Activated naive CD4-positive, alpha-beta T cell treated with anti-CD3 and anti-CD28 coated beads, Interleukin-2, amount 50 U/mL, for 24 hours (primary cell): ENCODE data around the gene RXRA.

ENCODE experiments used
- H3K27ac Mint-ChIP-seq: one replicate; pipeline ENCODE4 v1.8.0; 2021; ENCODE audit warnings: mild to moderate bottlenecking, mixed read lengths
- H3K27me3 Mint-ChIP-seq: one replicate; pipeline ENCODE4 v1.8.0; 2021; ENCODE audit warnings: mixed read lengths
- H3K36me3 Mint-ChIP-seq: one replicate; pipeline ENCODE4 v1.8.0; 2021; ENCODE audit warnings: mixed read lengths
- H3K4me1 Mint-ChIP-seq: one replicate; pipeline ENCODE4 v1.8.0; 2021; ENCODE audit warnings: mixed read lengths
- H3K4me3 Mint-ChIP-seq: one replicate; pipeline ENCODE4 v1.8.0; 2021; ENCODE audit warnings: mild to moderate bottlenecking, mixed read lengths
- H3K9me3 Mint-ChIP-seq: one replicate; pipeline ENCODE4 v1.8.0; 2021; ENCODE audit warnings: mixed read lengths

The RXRA gene

DNA sequence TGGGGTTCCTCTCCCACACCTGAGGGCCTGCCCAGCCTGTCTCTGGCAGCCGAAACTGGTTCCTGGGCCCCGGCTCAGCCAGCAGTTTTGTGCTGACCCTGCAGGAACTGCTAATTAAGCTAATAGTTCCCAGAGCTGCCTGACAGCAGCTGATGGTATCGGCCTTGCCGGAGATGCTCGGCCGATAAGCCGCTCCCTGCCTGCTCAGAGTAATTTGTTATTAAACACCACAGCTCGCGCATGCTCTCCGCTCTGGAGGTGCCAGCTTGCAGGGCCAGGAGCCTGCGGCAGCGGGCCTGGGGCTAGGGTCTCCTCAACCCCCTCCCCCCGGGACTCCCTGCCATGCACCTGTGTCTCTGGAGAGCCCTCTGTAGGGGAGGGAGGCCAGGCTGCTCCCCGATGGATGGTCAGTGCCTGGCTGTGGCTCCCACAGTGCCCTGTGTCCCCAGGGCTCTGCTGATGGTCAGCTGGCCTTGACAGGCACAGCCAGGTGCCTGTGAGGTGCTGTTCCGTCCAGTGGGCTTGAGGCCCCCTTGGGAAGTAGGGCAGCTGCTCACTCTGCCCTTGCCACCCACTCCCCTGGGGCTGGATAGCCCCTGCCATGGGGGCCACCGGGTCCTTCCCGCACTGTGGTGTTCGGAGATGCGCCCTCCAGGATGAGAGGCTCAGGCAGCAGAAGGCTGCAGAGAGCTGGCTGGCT, 41.7 kb downstream of the RXRA start:
- H3K27ac Mint-ChIP-seq, result no peak overlapping the region
- no peaks in the 10 kb centered on the region for H3K27me3 Mint-ChIP-seq
- no peak overlapping the region for H3K4me3 Mint-ChIP-seq
- H3K9me3 Mint-ChIP-seq, result no peaks in the 10 kb centered on the region
- H3K4me1 Mint-ChIP-seq, result no peaks in the 10 kb centered on the region
- H3K36me3 Mint-ChIP-seq, result no peaks in the 10 kb centered on the region

DNA sequence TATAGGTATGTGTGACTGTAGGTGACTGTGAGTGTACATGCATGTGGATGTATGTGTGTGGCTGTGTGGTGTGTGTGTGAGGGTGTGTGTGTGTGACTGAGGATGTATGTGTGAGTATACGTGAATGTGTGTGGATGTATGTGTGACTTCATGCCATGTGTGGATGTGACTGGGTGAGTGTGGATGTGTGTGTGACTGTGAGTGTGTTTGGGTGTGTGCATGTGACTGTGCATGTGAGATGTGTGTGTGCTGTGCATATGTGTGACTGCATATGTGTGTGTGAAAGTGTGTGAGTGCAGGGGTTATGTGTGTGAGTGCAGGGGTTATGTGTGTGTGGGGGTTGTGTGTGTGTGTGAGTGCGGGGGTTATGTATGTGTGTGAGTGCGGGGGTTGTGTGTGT, 42.3 kb downstream of the RXRA start:
- no peaks in the 10 kb centered on the region for H3K27me3 Mint-ChIP-seq
- no peak overlapping the region for H3K4me3 Mint-ChIP-seq
- no peaks in the 10 kb centered on the region for H3K9me3 Mint-ChIP-seq
- no peaks in the 10 kb centered on the region for H3K36me3 Mint-ChIP-seq
- H3K4me1 Mint-ChIP-seq, result no peaks in the 10 kb centered on the region
- H3K27ac Mint-ChIP-seq, result no peak overlapping the region

DNA sequence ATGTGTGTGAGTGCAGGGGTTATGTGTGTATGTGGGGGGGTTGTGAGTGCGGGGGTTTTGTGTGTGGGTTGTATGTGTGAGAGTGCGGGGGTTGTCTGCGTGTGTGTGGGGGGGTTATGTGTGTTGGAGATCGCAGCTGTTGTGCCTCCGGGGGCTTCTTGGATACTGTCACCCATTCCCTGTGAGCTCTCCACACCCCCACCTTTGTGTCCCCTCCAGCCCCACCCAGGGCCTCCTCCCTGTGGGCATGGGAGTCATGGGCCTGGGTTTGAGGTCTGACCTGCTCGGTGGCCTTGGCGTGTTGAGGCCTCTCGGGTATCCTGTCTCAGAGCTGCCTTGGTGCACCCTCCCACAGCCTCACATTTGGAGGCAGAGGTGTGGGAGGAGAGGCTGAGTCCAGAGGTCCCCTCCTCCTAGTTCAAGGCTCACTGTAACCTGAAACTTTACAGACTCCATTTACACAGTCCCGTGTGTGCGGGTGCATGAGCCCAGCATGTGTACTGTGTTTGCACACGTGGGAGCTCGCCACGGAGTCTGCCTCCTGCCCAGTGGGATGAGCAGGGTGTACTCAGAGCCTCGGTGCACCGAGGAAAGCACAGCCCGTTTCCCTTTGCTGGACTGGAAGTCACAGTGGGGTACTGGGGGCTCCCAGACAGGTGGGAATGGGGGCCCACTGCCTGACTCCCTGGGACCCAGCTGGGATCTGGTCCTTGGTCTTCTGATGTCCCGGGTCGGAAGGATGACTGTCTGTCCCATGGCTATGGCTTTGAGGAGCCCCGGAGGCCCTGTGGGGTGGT, 43.4 kb downstream of the RXRA start:
- Mint-ChIP-seq H3K4me1 (no peaks in the 10 kb centered on the region), H3K9me3 (no peaks in the 10 kb centered on the region), H3K27me3 (no peaks in the 10 kb centered on the region), H3K4me3 (no peak overlapping the region), H3K36me3 (no peaks in the 10 kb centered on the region), H3K27ac (no peak overlapping the region)

DNA sequence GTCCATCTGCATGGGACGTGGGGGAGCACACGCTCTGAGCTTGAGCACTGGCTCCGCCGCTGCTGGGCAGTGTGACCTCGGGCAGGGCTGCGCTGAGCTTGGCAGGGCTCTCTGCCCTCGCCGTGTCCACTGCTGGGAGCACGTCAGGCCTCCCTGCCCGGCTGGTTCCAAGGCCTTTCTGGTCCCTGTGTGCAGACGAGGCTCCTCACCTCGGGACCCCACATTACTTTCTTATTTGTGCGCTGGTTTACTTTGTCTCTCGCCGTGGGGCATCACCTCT, 43.9 kb downstream of the RXRA start:
- Mint-ChIP-seq H3K27ac (no peak overlapping the region), H3K4me3 (no peak overlapping the region), H3K36me3 (no peaks in the 10 kb centered on the region), H3K4me1 (no peaks in the 10 kb centered on the region), H3K27me3 (no peaks in the 10 kb centered on the region), H3K9me3 (no peaks in the 10 kb centered on the region)

DNA sequence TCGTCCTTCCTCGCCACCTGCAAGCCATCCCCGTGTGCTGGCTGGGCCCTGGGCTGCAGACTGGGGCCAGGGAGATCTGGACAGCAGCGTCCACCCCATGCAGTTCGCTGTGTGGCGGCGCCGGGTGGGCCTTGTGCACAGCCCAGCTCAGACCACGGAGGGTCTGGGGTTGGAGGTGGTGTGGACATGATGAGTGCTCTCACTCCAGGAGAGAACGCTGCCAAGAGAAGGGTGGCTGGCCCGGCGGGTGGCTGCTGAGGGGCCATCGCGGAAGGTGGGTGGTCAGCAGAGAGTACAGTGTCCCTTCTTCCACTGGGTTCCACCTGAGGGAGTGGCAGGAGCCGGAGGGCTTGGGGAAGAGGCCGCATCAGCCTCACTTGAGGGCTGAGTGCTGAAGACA, 44.4 kb downstream of the RXRA start:
- no peak overlapping the region for H3K27ac Mint-ChIP-seq
- H3K27me3 Mint-ChIP-seq, result no peaks in the 10 kb centered on the region
- H3K4me3 Mint-ChIP-seq, result no peak overlapping the region
- H3K36me3 Mint-ChIP-seq, result no peaks in the 10 kb centered on the region
- no peaks in the 10 kb centered on the region for H3K9me3 Mint-ChIP-seq
- no peaks in the 10 kb centered on the region for H3K4me1 Mint-ChIP-seq

DNA sequence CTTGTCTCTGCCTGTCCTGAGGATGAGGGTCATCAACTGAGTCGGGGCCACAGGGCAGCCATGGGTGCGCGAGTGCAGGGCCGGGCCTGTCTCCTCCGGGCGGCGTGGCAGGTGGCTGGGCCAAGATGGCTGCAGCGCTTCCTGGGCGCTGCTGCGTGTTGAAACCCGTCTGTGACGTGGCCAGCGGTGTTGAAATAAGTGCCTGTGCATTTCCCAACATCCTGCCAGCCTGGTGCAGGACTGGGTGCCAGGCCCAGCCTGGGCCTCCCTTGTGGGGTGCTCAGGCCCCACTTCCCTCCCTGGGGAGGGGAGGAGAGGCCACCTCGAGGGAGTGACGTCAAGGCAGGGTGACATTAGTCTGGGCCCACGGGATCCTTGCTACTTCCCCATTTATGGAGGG, 45.5 kb downstream of the RXRA start:
- no peak overlapping the region for H3K4me3 Mint-ChIP-seq
- H3K27me3 Mint-ChIP-seq, result no peaks in the 10 kb centered on the region
- no peaks in the 10 kb centered on the region for H3K9me3 Mint-ChIP-seq
- H3K27ac Mint-ChIP-seq, result no peak overlapping the region
- H3K4me1 Mint-ChIP-seq, result no peaks in the 10 kb centered on the region
- no peaks in the 10 kb centered on the region for H3K36me3 Mint-ChIP-seq

DNA sequence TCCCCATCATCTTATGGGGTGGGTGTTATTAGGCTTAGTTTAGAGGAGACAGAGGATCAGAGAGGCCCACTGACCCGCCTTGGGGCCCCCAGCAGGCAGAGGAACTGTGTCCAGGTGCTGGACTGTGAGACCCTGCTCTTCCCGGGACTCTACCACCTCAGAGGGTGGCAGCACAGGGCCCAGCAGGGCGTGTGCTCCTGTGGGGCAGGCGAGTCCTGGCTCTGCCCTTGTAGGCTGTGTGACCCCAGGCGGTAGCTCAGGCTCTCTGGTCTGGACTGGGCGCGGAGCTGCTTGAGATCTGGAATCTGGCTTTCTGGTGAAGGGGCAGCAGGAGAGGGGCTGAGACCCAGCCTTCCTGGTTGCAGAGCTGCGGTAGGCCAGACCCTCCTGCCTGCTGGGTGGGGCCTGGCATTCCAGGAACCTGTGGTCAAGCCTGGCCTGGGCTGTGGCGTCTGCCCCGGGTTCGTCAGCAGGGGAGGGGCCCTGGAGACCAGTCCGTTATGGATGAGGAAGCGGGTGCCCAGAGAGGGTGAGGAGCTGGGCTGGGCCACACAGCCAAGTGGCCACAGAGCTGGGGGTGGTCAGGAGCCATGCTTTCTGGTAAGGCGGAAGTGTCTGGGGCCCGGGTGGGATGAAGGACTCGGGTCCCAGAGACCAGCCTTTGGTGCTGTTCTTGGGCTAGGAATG, 46.5 kb downstream of the RXRA start:
- no peak overlapping the region for H3K27ac Mint-ChIP-seq
- H3K4me1 Mint-ChIP-seq, result no peaks in the 10 kb centered on the region
- H3K4me3 Mint-ChIP-seq, result no peak overlapping the region

DNA sequence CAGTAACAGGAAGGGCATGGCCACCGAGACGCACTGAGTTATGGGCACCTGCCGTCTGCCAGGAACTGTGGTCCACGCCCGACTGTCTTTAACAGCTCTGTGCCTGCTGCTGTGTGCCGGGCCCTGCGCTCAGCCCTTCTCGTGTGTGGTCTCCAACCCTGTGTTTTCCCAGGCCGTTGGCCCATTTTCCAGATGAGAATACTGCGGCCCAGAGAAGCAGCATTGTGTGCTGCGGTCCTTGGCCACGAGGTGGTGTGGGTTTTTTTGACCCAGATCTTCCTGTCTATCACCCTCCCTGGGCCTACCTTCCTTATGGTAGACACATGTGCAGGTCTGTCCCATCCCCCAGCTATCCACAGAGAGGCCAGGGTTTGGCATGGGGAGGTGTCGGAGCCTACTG, 47.0 kb downstream of the RXRA start:
- no peak overlapping the region for H3K4me3 Mint-ChIP-seq
- no peaks in the 10 kb centered on the region for H3K27me3 Mint-ChIP-seq
- no peak overlapping the region for H3K27ac Mint-ChIP-seq
- H3K36me3 Mint-ChIP-seq, result no peaks in the 10 kb centered on the region
- no peaks in the 10 kb centered on the region for H3K9me3 Mint-ChIP-seq
- H3K4me1 Mint-ChIP-seq, result no peaks in the 10 kb centered on the region

More for the DNA sequence above, 46.5 kb downstream of the RXRA start:
- H3K36me3 Mint-ChIP-seq, result no peaks in the 10 kb centered on the region
- no peaks in the 10 kb centered on the region for H3K27me3 Mint-ChIP-seq
- no peaks in the 10 kb centered on the region for H3K9me3 Mint-ChIP-seq

DNA sequence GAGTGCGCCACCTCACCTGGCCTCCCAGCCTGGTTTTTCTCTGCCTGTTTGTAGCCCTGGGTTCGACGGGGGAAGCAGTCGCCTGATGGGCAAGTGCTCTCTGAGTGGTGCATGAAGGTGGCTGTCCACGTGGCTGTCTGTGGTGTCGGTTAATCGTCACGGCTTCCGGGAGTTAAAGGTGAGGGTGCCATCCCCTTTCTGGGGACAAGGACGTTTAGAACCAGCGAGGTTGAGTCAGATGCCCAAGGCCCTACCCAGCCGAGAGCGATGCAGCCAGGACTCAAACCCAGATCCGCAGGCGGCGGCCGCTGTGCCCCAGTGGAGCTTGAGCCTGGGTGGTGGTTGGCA, 47.7 kb downstream of the RXRA start:
- no peaks in the 10 kb centered on the region for H3K4me1 Mint-ChIP-seq
- H3K9me3 Mint-ChIP-seq, result no peaks in the 10 kb centered on the region
- H3K27me3 Mint-ChIP-seq, result no peaks in the 10 kb centered on the region
- H3K36me3 Mint-ChIP-seq, result no peaks in the 10 kb centered on the region
- no peak overlapping the region for H3K4me3 Mint-ChIP-seq
- no peak overlapping the region for H3K27ac Mint-ChIP-seq

DNA sequence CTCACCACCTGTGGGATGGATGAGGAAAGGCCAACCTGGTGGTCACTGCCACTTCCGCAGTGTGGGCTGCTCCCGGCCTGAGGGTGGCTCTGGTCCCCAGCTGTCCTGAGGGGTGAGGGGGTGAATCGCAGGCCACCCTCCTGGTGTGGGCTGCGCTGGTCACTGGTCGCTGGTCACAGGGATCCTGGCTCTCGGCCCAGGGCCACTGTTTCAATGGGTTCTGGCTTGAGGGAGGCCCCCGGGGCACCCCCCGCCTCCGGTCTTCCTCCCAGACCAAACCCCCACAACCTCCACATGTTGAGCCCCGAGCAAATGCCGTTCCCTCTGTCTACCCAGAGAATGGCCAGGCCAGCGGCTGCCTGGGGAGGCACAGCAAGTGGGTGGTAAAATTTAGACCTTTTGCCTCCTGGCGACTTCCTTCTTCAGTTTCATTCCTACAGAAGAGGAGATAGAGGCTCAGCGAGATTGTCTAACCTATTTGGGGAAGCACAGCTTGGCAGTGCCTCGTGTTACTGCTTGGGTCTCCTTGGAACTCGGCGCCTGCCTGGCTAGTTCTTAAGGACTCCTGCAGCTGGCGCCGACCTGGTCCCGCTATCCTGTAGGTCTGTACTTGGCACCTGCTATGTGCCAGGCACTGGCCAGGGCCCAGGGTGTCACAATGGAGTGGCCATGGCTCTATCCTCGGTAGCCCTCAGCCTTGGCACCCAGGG, 48.2 kb downstream of the RXRA start:
- Mint-ChIP-seq H3K27ac (no peak overlapping the region), H3K36me3 (no peaks in the 10 kb centered on the region), H3K9me3 (no peaks in the 10 kb centered on the region), H3K4me1 (no peaks in the 10 kb centered on the region), H3K27me3 (no peaks in the 10 kb centered on the region), H3K4me3 (no peak overlapping the region)

DNA sequence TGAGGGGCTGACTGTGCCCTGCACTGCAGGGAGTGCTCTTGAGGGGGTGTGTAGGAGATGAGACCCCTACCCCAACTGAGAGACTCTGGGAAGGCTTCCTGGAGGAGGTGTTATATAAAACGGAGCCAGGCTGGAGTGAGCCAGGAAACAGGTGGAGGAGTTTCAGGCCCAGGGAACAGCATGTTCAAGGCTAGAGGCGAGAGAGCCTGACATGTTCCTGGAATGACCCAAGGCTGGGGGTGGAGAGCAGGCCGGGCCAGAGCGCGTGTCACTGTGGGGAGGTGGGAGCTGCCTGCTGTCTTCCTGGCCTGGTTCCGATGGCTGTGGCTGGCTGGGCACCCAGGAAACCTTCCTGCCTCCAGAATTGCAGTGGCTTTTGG, 48.7 kb downstream of the RXRA start:
- H3K27ac Mint-ChIP-seq, result no peak overlapping the region
- no peaks in the 10 kb centered on the region for H3K36me3 Mint-ChIP-seq
- H3K9me3 Mint-ChIP-seq, result no peaks in the 10 kb centered on the region
- H3K27me3 Mint-ChIP-seq, result no peaks in the 10 kb centered on the region
- no peak overlapping the region for H3K4me3 Mint-ChIP-seq
- H3K4me1 Mint-ChIP-seq, result no peaks in the 10 kb centered on the region

DNA sequence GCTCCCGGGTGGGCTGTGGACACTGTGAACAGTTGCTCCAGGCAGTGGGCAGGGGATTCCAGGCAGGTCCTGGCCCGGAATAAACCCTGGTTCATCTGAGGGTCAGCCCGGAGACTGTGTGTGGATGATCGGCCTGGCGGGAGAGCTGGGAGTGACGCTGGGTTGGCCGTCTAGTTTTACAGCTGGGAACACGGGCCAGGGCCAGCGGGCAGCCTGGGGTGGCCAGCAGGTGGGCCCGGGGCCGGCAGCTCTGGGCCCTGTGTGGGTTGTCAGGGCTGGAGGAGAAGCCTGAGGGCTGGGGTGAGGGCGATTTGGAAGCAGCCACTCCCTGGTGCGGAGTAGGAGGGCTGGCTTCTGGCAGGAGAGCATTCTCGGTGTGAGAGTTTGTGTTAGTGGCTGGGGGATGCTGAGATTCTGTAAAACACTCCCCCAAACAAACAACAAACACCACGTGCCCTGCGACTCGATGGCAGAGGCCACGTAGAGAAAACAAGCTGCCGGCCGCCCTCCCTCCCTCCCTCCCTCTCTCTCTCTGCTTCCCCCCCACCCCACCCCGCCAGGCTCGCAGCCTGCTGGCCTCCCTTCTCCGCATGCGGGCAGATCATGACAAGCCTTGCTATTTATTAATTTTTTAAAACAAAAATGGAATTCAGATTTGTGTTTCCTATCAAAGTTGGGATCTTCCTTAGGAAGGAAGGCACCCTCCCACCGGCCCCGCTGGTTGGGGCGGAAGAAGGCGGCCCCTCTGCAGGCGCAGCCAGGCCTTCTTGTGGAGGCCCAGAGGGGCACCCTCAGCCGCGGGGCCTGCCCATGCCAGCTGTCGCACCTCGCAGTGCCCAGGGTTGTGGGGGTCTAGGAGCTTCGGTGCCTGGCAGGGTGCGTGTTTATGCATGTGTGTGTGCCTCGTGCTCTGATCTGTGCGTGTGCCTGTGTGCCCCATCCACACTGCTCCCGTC, 49.5 kb downstream of the RXRA start:
- Mint-ChIP-seq H3K4me3 (no peak overlapping the region), H3K27me3 (no peaks in the 10 kb centered on the region), H3K27ac (no peak overlapping the region), H3K4me1 (no peaks in the 10 kb centered on the region), H3K36me3 (no peaks in the 10 kb centered on the region), H3K9me3 (no peaks in the 10 kb centered on the region)

DNA sequence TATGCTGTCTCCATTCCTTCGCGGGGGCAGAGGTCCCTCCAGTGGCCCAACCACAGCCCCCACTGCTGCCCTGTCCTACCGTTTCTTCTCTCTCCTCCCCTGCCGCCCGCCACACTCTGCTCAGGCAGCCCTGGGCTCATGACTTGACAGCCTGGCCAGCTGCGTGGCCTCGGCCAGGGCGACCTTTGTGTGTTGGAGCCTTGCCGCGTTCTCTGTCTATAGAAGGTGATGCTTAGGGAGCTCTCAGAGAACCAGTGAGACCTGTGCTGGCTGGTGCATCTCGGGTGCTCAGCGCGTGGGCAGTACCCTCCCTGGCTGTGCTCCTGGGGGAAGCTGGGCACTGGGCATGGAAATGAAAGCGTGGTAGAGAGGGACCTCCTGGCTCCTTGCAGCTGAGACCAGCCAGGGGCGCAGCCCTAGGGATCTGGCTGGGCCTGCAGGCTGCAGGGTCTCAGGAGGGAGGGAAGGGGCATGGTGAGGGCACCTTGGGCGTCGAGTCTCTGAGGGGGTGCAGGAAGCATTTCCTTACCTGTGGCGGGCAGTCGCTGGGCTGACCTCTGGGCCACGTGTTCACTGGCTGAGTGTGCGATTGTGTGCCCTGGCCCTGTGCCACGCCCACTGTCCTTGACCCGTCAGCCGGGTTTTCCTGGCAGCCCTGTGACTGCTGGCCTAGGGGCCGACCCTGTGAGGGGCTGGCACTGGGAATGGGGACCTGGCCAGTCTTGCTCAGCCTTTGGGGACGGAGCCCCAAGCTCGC, 50.3 kb downstream of the RXRA start:
- Mint-ChIP-seq H3K4me1 (peaks cover 5% of the 10 kb centered on the region), H3K27me3 (no peaks in the 10 kb centered on the region), H3K36me3 (no peaks in the 10 kb centered on the region), H3K9me3 (no peaks in the 10 kb centered on the region), H3K27ac (no peak overlapping the region), H3K4me3 (no peak overlapping the region)

DNA sequence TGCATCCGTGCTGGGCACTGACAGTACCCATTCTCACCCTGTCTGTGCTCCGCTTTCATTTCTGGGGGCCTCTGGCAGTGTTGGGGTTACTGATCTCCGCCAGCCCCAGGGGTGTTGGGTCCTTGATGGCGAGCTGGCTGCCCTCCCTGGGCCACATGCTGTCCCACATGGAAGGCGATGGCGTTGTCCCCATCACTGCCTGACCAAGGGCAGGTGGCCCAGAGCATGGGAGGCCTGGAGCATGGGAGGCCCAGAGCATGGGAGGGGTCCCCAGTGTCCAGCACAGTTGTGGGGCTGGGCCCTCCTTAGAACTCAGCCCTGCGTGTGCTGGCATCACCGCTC, 50.9 kb downstream of the RXRA start:
- Mint-ChIP-seq H3K4me1 (peaks cover 11% of the 10 kb centered on the region), H3K4me3 (no peak overlapping the region), H3K36me3 (no peaks in the 10 kb centered on the region), H3K27me3 (no peaks in the 10 kb centered on the region), H3K9me3 (no peaks in the 10 kb centered on the region), H3K27ac (no peak overlapping the region)

DNA sequence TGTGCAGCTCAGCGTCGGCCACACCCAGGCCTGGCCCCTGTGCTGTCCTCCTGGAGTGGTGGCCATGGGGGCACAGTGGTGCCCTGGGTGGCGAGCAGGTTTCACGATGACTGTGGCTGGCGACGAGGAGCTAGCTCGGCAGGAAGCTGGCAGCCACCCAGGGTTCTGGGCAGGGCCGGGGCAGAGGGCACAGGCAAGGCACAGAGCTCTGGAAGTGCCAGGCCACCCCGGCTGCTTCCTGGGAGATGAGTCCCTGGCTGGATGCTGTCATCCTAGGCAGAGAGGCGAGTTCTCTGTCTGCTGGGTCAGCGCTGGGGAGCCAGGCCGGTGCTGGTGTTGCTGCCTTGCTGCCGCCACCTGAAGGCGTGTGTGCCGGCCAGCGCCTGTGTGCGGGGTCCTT, 51.7 kb downstream of the RXRA start:
- Mint-ChIP-seq H3K27me3 (no peaks in the 10 kb centered on the region), H3K27ac (no peak overlapping the region), H3K9me3 (no peaks in the 10 kb centered on the region), H3K4me3 (no peak overlapping the region), H3K4me1 (peaks cover 16% of the 10 kb centered on the region), H3K36me3 (no peaks in the 10 kb centered on the region)
